ENCODE measurements around the gene LRRC75A. TPM values are rescaled to one million over a fixed set of nuclear protein-coding genes. Genes with fewer than 3 reads are reported as not detected.

Gene LRRC75A
- total and polyA plus RNA-seq, 2 donors (not counting 3 experiments of a cell fraction or from before 2014, with no cell fraction given), result 3.7 to 6.1 TPM

- DNase-seq (ENCODE audit: low read depth, low spot score) (no peak), FAIRE-seq (no peak)
- no peaks in the 10 kb centered on the region for H3K9me3 ChIP-seq (replicated peaks; ENCODE audit: control insufficient read depth, insufficient read depth, low read length)
- intact Hi-C loops (cut with micrococcal nuclease), result loop anchor here (10.0 kb wide), 1 partner anchor 54 kb away; no protein-coding TSS in a partner anchor
- H3K27ac ChIP-seq (ENCODE audit: insufficient read depth, low read depth, low read length), result peak overlapping the region; percentile 28
- POLR2A ChIA-PET, result interaction anchor here (1.2 to 2.0 kb wide), 2 partner anchors 20 to 37 kb away, joined by 8 to 11 read pairs; partner anchors contain the start of gene UBB
- H3K9me1 ChIP-seq (replicated peaks; ENCODE audit: control insufficient read depth, extremely low read depth, insufficient read depth, low read length), result no peaks in the 10 kb centered on the region
- CTCF ChIA-PET, result interaction anchor here (1.0 to 2.1 kb wide), 7 partner anchors 9 to 103 kb away, joined by 3 to 8 read pairs (median 5); no protein-coding TSS in a partner anchor
- H3K4me3 ChIP-seq (replicated peaks in 1 of 3; ENCODE audit: insufficient read depth in 1 of 3, low read depth in 1 of 3, low read length in 3 of 3), result no peak overlapping the region
- H3K36me3 ChIP-seq (ENCODE audit: control insufficient read depth in 2 of 2, extremely low read depth in 1 of 2, insufficient read depth in 2 of 2, low read length in 2 of 2), result no peaks in the 10 kb centered on the region
- no peaks in the 10 kb centered on the region for H4K20me1 ChIP-seq (replicated peaks; ENCODE audit: control insufficient read depth, extremely low read depth, insufficient read depth, low read length)
- no TSS peak for BruUV-seq (replicated peaks)
- TF ChIP-seq, protein P1, sequence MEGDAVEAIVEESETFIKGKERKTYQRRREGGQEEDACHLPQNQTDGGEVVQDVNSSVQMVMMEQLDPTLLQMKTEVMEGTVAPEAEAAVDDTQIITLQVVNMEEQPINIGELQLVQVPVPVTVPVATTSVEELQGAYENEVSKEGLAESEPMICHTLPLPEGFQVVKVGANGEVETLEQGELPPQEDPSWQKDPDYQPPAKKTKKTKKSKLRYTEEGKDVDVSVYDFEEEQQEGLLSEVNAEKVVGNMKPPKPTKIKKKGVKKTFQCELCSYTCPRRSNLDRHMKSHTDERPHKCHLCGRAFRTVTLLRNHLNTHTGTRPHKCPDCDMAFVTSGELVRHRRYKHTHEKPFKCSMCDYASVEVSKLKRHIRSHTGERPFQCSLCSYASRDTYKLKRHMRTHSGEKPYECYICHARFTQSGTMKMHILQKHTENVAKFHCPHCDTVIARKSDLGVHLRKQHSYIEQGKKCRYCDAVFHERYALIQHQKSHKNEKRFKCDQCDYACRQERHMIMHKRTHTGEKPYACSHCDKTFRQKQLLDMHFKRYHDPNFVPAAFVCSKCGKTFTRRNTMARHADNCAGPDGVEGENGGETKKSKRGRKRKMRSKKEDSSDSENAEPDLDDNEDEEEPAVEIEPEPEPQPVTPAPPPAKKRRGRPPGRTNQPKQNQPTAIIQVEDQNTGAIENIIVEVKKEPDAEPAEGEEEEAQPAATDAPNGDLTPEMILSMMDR (IDR thresholded peaks at IDR 0.05; ENCODE audit: extremely low read depth in 1 of 2, insufficient read depth in 1 of 2, low read depth in 1 of 2, low read length in 2 of 2), result no peak
- TF ChIP-seq GATA2 (IDR thresholded peaks at IDR 0.05; ENCODE audit: insufficient read depth, insufficient read length, low read depth, low read length) (no peak), POLR2AphosphoS5 (IDR thresholded peaks at IDR 0.05; ENCODE audit: insufficient read depth, low read depth, low read length) (no peak), JUN (IDR thresholded peaks at IDR 0.05; ENCODE audit: borderline replicate concordance, insufficient read depth, insufficient read length, low read depth) (no peak), MYC (IDR thresholded peaks at IDR 0.05; ENCODE audit: low read depth, low read length) (no peak), EZH2 (IDR thresholded peaks at IDR 0.05; ENCODE audit: borderline replicate concordance, low read depth, low read length, severe bottlenecking) (no peak), POLR2A (IDR thresholded peaks at IDR 0.05; ENCODE audit: low read depth, low read length) (no peak)
- no peak overlapping the region for H3K9ac ChIP-seq (replicated peaks; ENCODE audit: extremely low read depth, insufficient read depth, low read length)
- no peak overlapping the region for H3K4me2 ChIP-seq (ENCODE audit: insufficient read depth, low read length)
- peaks cover 23% of the 10 kb centered on the region for H3K4me1 ChIP-seq (ENCODE audit: control insufficient read depth, extremely low read depth, insufficient read depth, low read length)
- dilution Hi-C loops (cut with MboI; ENCODE audit: extremely low pct_ligation_motif_present, low sequenced_read_pairs), result no loop called here
- H3K79me2 ChIP-seq (ENCODE audit: control insufficient read depth, insufficient read depth, low read length), result no peaks in the 10 kb centered on the region
- no peaks in the 10 kb centered on the region for H3K27me3 ChIP-seq (ENCODE audit: control insufficient read depth in 2 of 2, insufficient read depth in 2 of 2, low read length in 2 of 2)
- peak overlapping the region; percentile 47 for H2AFZ ChIP-seq (ENCODE audit: low read depth, low read length)
Measured at GRCh38 chr17:16418685-16419068, 73.3 kb downstream of the LRRC75A start.

Data from endothelial cell of umbilical vein (primary cell).